ENCODE data around the gene PET117.
"Not testable (repeated sequence)": the region's sequence is repeated elsewhere in the genome, so short reads cannot be mapped to it uniquely, and the experiment has no call there.

PET117 gene, protein sequence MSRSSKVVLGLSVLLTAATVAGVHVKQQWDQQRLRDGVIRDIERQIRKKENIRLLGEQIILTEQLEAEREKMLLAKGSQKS

GRCh38 chr20:18137412-18138265 lies at the start of gene PET117, which contains the start of gene KAT14:
PET117 (plus strand) TSS chr20:18137863; CDS start chr20:18137956, 93 bp downstream.
KAT14 (plus strand) TSS chr20:18137863; CDS start chr20:18142661, 4,798 bp downstream.
- DNase-seq, result peak; percentile 34

GRCh38 chr20:18088298-18088697 lies 49.4 kb upstream of the PET117 start:
- not testable (repeated sequence) for DNase-seq

DNA sequence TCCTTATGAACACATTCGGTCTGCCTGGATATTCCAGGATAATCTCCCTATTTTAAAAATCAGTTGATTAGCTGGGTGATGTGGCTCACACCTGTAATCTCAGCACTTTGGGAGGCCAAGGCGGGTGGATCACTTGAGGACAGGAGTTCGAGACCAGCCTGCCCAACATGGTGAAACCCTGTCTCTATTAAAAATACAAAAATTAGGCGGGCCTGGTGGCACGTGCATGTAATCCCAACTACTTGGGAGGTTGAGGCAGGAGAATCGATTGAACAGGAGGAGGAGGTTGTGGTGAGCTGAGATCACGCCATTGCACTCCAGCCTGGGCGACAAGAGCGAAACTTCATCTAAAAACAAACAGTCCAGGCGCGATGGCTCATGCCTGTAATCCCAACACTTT lies 48.8 kb upstream of the PET117 start:
- not testable (repeated sequence) for DNase-seq

DNA sequence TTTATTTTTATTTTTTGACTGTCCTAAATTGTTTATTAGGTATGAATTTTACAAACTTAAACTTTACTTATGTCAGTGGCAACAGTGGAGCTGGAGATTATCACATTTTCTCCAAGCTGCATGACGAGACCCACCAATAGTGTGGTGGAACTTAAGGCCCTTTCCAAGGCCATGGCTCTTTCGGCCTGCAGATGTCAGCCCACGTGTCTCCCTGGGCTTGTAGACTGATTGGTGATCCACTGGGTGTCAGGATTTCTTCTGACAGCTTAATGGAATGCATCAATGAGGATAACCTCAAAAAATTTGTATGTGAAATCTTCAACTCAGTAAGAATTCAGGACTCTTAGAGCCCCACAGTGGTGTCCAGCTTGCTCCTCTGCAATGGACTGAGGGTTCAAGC lies 47.6 kb upstream of the PET117 start:
- DNase-seq, result no peak

GRCh38 chr20:18090477-18090876 lies 47.2 kb upstream of the PET117 start:
- no peak for DNase-seq

- DNase-seq, result no peak
These were observed 46.0 kb upstream of the PET117 start for GRCh38 chr20:18091623-18092022.

DNA sequence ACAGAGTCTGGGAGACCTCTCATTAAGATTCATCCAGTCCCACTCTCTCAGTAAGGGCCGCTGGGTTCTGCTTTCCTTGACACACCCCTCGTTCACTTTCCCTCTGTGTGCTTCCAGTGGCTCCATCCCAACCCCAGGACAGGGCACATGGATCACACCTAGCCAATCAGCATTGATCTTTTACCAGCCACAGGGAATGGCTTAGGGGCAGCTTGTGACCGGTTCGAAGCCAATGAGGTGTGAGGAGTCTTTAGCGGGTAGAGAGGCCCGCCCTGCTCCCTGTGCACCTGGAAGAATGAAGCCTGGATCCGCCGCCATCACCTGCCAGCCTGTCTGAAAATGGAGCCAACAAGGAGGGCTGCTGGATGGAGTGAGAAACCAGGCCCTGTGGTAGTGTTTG lies 44.8 kb upstream of the PET117 start:
- DNase-seq, result no peak

DNA sequence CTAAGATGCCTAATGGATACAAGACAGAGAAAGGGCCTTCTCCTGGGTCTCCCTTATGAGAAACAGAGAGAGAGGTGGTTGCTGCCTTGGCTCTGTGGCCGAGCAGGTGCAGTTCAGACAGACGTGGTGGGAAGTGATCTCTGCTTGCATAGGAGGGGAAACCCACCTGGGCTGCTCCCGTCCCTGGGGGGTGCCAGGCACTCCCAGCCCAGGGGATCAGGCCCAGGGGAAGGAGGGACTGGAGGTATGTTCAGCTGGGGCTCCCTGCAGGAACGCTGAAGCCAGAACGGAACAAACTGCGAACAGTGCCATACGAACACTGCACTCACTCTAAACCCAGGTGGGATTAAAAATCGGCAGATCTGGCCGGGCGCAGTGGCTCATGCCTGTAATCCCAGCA lies 44.3 kb upstream of the PET117 start:
- DNase-seq, result no peak

- no peak for DNase-seq
These were observed 43.5 kb upstream of the PET117 start for GRCh38 chr20:18094191-18094590.

GRCh38 chr20:18100569-18100968 lies 37.1 kb upstream of the PET117 start:
- DNase-seq, result not testable (repeated sequence)

DNA sequence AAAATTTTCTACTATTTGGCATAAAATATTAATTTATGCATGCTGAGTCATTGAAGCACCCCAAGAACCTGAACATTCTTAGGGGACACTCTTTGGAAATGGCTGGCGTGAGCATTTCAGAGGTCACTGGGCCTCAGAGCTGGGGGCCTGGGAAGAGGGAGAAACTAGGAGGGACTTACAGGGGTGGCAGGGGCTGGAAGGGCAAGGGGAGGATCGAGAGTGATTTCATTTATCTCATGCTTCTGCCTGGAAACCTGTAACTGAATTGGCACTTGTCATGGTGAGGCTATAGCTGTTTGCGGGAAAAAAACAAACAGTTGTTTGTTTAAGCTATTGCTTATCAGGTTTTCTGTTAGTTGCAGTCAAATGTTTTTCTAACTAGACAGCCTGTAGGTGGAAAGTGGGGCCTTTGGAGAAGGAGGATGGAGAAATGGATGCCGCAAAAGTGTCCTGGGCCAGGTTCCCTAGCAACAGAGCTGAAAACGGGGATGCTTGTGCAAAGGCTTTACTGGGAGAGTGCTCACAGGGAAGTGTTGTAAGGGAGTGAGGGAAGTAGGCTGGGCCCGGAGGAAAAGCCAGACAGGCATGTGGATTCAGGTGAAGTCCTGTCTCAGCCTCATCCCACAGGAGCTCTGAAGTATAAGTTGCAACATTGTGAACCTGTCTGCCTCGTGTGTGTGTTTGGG lies 36.4 kb upstream of the PET117 start:
- DNase-seq, result no peak

- no peak for DNase-seq
These were observed 34.2 kb upstream of the PET117 start for GRCh38 chr20:18103497-18103896.

GRCh38 chr20:18108326-18108725 lies 29.3 kb upstream of the PET117 start:
- no peak for DNase-seq

DNA sequence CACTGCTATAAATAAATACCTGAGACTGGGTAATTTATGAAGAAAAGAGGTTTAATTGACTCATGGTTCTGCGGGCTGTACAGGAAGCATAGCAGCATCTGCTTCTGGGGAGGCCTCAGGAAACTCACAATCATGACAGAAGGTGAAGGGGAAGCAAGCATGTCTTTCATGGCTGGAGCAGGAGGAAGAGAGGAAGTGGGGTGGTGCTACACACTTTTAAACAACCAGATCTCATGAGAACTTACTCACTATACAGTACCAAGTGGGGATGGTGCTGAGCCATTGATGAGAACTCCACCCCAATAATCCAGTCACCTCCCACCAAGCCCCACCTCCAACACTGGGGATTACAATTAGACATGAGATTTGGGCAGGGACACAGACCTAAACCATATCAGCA lies 9.1 kb upstream of the PET117 start:
- not testable (repeated sequence) for DNase-seq

DNA sequence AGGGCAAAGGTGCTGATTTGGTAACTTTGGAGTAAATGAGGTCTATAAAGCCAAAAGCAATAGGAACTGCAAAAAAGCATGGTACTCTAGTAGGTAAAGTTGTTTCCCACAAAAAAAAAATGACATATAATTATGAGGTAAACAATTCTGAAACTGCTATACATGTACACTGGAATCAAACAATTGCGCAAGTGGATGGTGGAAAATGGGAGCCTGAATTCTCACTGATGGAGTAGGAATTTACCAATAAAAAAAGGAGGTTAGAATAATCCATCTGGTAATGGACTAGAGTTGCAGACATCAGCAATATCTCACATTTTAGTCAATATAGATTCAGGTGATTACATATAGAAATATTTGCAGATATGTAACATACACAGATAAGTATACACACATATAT lies 5.0 kb upstream of the PET117 start:
- DNase-seq, result no peak

GRCh38 chr20:18133962-18134361 lies 3.7 kb upstream of the PET117 start:
- no peak for DNase-seq

DNA sequence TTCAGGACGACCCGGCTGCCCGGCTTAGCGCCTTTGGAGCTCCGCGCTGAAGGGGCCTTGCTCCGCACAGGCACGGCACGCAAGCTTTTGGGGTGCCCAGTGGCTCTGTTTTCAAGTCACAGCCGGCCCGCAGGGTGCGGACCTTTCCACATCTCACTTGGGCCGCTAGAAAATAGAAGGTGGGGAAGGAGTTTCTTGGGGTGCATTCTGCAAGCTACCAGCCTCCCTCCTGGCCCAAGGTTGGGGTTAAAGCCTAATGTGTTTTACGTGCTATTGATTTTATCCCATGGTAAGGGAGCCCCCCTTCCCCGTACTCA lies 561 bp downstream of the PET117 start:
- DNase-seq, result no peak

DNA sequence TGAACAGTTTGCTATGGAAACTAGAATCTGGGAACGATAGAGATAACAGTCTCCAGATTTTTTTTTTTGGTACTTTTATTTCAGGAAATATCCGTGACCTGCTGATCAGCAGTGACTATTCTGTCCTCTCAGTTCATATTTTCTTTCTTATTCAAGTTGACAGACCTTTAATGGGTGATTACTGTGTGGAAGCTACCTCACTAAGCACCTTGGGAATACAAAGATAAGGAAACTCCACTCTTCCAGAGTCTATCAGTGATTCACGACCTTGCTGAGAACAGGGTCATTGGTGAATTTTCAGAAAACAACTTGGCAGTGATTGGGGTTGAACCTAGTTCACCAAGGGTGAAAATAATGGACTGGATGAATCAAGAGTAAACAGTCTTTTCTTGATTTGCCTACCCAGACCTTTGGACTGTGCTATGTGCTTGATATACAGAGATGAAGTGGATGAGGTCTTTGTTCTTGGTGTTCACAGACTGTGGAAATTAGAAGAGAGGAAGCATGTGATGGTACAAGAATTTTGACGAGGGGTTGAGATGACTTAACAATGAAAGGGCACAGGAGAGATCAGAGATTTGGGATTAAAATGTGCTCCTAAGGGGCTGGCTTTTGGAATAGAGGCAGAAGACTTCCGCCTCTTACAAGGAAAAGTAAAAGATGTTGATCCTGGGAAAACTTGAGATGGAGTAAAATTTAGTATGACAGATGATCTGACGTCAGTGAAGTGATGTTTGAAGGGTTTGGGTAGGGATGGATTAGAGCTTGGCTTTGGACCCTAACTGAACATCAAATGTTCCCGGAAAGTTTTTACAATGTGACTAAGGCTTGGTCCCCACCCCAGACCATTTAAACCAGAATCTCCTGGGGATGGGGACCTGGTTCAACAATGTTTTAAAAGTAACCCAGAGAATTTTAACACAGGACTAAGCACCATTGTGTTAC lies 1.2 kb downstream of the PET117 start:
- DNase-seq, result no peak

- no peak for DNase-seq
These were observed 2.2 kb downstream of the PET117 start for GRCh38 chr20:18139832-18140231.

GRCh38 chr20:18144541-18145099 lies 7.0 kb downstream of the PET117 start:
- no peak for DNase-seq

GRCh38 chr20:18154342-18154741 lies 16.7 kb downstream of the PET117 start:
- DNase-seq, result no peak

DNA sequence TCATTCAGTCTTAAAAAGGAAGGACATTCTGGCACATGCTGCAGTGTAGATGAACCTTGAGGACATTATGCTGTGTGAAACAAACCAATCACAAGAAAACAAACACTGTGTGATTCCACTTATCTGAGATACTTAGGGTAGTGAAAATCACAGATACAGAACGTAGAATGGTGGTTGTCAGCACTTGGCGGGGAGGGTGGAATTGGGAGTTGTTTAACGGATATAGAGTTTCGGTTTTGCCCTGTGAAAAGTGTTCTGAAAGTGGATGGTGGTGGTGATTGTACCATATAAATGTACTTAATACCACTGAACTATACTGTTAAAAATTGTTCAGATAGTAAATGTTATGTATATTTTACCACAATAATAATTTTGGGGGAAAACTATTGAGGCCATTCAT lies 18.4 kb downstream of the PET117 start:
- DNase-seq, result no peak

GRCh38 chr20:18164356-18164755 lies 26.7 kb downstream of the PET117 start:
- DNase-seq, result no peak

All from cortex of kidney (tissue), 1 donor.